ENCODE results near the gene CTIF.

Gene CTIF

DNA sequence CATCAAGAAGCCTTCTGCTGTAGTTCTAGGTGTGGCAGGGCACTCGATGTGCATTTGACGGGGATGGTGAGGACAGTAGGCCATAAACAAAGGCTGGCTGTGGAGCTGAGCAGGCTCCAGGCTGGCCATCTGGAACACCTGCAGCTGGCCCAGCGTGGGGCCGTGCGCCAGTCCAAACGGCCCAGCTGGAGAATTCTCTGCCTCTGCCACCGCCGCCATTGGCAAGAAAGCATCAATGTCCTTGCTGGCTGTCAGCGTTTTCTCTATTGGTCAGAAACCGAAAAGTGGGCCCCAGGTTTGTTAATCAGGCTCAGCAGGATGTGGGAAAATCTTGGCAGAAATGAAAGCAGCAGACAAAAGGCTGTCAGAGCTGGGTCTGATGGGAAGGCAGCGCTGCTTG lies 24.0 kb upstream of the CTIF start:
- Histone ChIP-seq H3K9ac (no peak overlapping the region), H3K9me3 (ENCODE audit: control insufficient read depth, low read length) (no peaks in the 10 kb centered on the region), H3K4me3 (ENCODE audit: low read depth, low read length) (no peak overlapping the region), H3K79me2 (no peaks in the 10 kb centered on the region), H3K4me1 (no peaks in the 10 kb centered on the region), H3K36me3 (ENCODE audit: control insufficient read depth, insufficient read depth, low read length) (no peaks in the 10 kb centered on the region), H3K4me2 (ENCODE audit: low read length) (no peak overlapping the region), H3K27ac (no peak overlapping the region), H3K27me3 (ENCODE audit: control insufficient read depth, insufficient read depth, low read length) (no peaks in the 10 kb centered on the region), H2AFZ (no peak overlapping the region)
- TF ChIP-seq, protein P1, sequence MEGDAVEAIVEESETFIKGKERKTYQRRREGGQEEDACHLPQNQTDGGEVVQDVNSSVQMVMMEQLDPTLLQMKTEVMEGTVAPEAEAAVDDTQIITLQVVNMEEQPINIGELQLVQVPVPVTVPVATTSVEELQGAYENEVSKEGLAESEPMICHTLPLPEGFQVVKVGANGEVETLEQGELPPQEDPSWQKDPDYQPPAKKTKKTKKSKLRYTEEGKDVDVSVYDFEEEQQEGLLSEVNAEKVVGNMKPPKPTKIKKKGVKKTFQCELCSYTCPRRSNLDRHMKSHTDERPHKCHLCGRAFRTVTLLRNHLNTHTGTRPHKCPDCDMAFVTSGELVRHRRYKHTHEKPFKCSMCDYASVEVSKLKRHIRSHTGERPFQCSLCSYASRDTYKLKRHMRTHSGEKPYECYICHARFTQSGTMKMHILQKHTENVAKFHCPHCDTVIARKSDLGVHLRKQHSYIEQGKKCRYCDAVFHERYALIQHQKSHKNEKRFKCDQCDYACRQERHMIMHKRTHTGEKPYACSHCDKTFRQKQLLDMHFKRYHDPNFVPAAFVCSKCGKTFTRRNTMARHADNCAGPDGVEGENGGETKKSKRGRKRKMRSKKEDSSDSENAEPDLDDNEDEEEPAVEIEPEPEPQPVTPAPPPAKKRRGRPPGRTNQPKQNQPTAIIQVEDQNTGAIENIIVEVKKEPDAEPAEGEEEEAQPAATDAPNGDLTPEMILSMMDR (IDR thresholded peaks at IDR 0.05) = no peak

DNA sequence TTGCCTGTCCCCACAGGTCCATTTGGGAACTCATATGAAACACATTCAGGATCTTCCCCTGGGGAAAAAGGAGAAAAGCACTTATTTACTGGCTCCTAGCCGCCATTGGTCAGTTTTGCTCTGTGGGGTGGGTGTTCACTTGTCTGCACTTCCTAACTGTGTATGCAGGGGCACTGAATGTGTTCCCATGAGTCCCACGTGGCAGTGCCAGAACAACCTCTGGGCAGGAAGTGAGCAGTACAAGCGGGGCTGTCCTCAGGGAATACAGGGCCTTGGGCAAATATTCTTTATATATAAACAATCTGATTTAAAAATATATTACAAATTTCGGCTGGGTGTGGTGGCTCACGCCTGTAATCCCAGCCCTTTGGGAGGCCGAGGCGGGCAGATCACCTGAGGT lies 21.8 kb upstream of the CTIF start:
- Histone ChIP-seq H3K79me2 (no peaks in the 10 kb centered on the region), H2AFZ (no peak overlapping the region), H3K9me3 (ENCODE audit: control insufficient read depth, low read length) (no peaks in the 10 kb centered on the region), H3K27me3 (ENCODE audit: control insufficient read depth, insufficient read depth, low read length) (no peaks in the 10 kb centered on the region), H3K4me2 (ENCODE audit: low read length) (no peak overlapping the region), H3K4me3 (ENCODE audit: low read depth, low read length) (no peak overlapping the region), H3K27ac (no peak overlapping the region), H3K36me3 (ENCODE audit: control insufficient read depth, insufficient read depth, low read length) (no peaks in the 10 kb centered on the region), H3K4me1 (no peaks in the 10 kb centered on the region), H3K9ac (no peak overlapping the region)
- TF ChIP-seq, protein P1 (IDR thresholded peaks at IDR 0.05) = no peak

DNA sequence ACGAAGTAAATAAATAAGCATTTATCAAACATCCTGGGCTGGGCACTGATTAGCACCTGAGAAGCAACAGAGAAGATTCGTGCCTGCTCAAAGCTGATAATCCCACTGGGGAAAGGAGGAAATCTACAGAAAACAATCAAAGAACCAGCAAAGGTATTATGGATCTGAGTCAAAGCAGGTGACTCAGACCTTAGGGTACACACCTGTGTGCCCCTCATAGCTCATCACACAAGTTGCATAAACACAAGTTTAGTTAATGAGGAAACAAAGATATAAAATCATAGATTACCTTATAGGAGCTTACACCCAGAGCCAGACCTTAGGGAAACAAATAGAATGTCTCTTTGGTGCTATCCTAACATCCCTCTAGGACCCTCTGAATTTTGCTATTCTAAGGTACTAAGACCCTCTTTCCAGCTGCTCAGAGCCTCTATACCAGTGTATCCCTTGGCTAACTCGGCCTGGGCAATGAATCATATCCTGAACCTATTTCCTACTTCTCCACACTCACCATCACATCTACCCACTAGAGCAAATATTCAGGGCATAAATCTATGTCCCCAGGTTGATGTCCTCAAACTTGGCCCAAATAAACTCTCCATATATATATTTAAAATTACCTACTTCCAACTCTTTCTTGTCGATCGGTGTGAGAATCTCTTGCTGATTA lies 19.3 kb upstream of the CTIF start:
- Histone ChIP-seq H3K79me2 (no peaks in the 10 kb centered on the region), H3K4me1 (no peaks in the 10 kb centered on the region), H3K4me2 (ENCODE audit: low read length) (no peak overlapping the region), H3K9me3 (ENCODE audit: control insufficient read depth, low read length) (no peaks in the 10 kb centered on the region), H3K4me3 (ENCODE audit: low read depth, low read length) (no peak overlapping the region), H3K9ac (no peak overlapping the region), H3K27me3 (ENCODE audit: control insufficient read depth, insufficient read depth, low read length) (no peaks in the 10 kb centered on the region), H2AFZ (no peak overlapping the region), H3K27ac (no peak overlapping the region), H3K36me3 (ENCODE audit: control insufficient read depth, insufficient read depth, low read length) (no peaks in the 10 kb centered on the region)
- TF ChIP-seq, protein P1 (IDR thresholded peaks at IDR 0.05) = no peak

DNA sequence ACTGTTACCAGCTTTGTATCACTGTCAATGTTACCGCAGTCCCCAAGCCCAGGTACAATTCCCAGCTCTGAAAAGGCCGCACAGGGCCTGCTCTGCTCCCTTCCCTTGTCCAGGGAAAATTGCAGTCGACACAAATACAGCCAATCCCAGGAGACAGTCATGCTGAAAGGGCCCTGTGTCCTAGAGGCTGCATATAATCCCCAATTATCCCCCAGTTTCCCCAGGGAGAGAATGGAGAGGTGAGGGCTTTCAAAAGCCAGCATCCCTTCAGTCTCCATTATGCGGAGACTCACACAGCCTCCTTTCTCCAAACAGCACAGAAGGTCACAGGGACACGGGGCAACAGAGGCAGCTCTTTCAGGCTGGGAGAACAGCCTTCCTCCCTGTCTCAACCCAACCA lies 17.1 kb upstream of the CTIF start:
- Histone ChIP-seq H3K4me1 (no peaks in the 10 kb centered on the region), H2AFZ (no peak overlapping the region), H3K27me3 (ENCODE audit: control insufficient read depth, insufficient read depth, low read length) (no peaks in the 10 kb centered on the region), H3K4me2 (ENCODE audit: low read length) (no peak overlapping the region), H3K9me3 (ENCODE audit: control insufficient read depth, low read length) (no peaks in the 10 kb centered on the region), H3K27ac (no peak overlapping the region), H3K4me3 (ENCODE audit: low read depth, low read length) (no peak overlapping the region), H3K79me2 (no peaks in the 10 kb centered on the region), H3K9ac (no peak overlapping the region), H3K36me3 (ENCODE audit: control insufficient read depth, insufficient read depth, low read length) (no peaks in the 10 kb centered on the region)
- TF ChIP-seq, protein P1 (IDR thresholded peaks at IDR 0.05) = no peak

DNA sequence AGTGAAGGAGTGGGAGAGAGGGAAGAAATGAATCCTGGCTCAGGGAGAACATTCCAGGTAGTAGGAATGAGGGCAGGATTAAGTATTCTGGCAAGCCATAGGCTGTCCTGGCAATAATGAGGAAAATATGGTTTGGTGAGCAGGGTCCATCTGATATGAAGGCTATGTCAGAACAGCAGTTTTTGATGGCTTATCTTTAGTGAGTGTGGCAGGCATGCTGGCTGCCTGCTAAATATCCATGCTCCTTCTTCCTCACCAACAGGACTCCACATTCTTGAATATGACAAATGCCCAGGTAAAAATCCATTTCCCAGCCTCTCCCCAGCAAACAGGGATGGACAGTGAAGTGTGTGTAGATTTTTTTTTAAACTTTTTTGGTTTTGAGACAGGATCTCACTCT lies 13.2 kb upstream of the CTIF start:
- no peak overlapping the region for H3K27ac ChIP-seq
- no peak overlapping the region for H2AFZ ChIP-seq
- no peaks in the 10 kb centered on the region for H3K79me2 ChIP-seq
- H3K27me3 ChIP-seq (ENCODE audit: control insufficient read depth, insufficient read depth, low read length) = no peaks in the 10 kb centered on the region
- no peak overlapping the region for H3K4me3 ChIP-seq (ENCODE audit: low read depth, low read length)
- TF ChIP-seq, protein P1 (IDR thresholded peaks at IDR 0.05) = no peak
- H3K9me3 ChIP-seq (ENCODE audit: control insufficient read depth, low read length) = no peaks in the 10 kb centered on the region
- H3K4me2 ChIP-seq (ENCODE audit: low read length) = no peak overlapping the region
- H3K4me1 ChIP-seq = peaks cover 18% of the 10 kb centered on the region
- no peaks in the 10 kb centered on the region for H3K36me3 ChIP-seq (ENCODE audit: control insufficient read depth, insufficient read depth, low read length)
- H3K9ac ChIP-seq = no peak overlapping the region
